Suppressor macrophage treated with lipopolysaccharide for 4 hours (primary cell): ENCODE measurements around the gene TNFRSF17.
"Not testable (repeated sequence)": the region's sequence is repeated elsewhere in the genome, so short reads cannot be mapped to it uniquely, and the experiment has no call there.

Experiments
- DNase-seq: peaks from one replicate; pipeline ENCODE4 v3.0.0-alpha.2; 2020

Gene TNFRSF17

GRCh38 chr16:11964761-11965551, at the start of gene TNFRSF17:
TNFRSF17 (plus strand) TSS chr16:11965210; CDS start chr16:11965325, 115 bp downstream.
- DNase-seq: no peak

- peak; percentile 99 for DNase-seq
Measured at GRCh38 chr16:11915644-11916523, 49.1 kb upstream of the TNFRSF17 start, which contains the start of gene GSPT1. GSPT1 (minus strand) TSS chr16:11915956; CDS start chr16:11915720, 236 bp downstream.

GRCh38 chr16:11916524-11917285, 48.3 kb upstream of the TNFRSF17 start:
- peak; percentile 28 for DNase-seq

GRCh38 chr16:11924046-11924445, 41.0 kb upstream of the TNFRSF17 start:
- not testable (repeated sequence) for DNase-seq

GRCh38 chr16:11927350-11927749, 37.7 kb upstream of the TNFRSF17 start:
- DNase-seq: not testable (repeated sequence)

GRCh38 chr16:11941945-11942344, 23.1 kb upstream of the TNFRSF17 start, which contains the start of gene NPIPB2:
NPIPB2 (minus strand) TSS chr16:11942045; CDS start chr16:11942045, 0 bp downstream.
- not testable (repeated sequence) for DNase-seq

- DNase-seq: no peak
Measured at GRCh38 chr16:11946433-11946832, 18.6 kb upstream of the TNFRSF17 start.

GRCh38 chr16:11948819-11949218, 16.2 kb upstream of the TNFRSF17 start:
- DNase-seq: no peak

GRCh38 chr16:11949527-11949926, 15.5 kb upstream of the TNFRSF17 start:
- DNase-seq: peak; percentile 53

- no peak for DNase-seq
Measured at GRCh38 chr16:11950388-11950787, 14.6 kb upstream of the TNFRSF17 start.

GRCh38 chr16:11953576-11953975, 11.4 kb upstream of the TNFRSF17 start:
- DNase-seq: not testable (repeated sequence)

- DNase-seq: no peak
Measured at GRCh38 chr16:11955713-11956123, 9.3 kb upstream of the TNFRSF17 start.

- DNase-seq: no peak
Measured at GRCh38 chr16:11956558-11956957, 8.5 kb upstream of the TNFRSF17 start.

- no peak for DNase-seq
Measured at GRCh38 chr16:11957591-11958395, 7.2 kb upstream of the TNFRSF17 start.

- DNase-seq: not testable (repeated sequence)
Measured at GRCh38 chr16:11962457-11962856, 2.6 kb upstream of the TNFRSF17 start.

GRCh38 chr16:11962978-11963377, 2.0 kb upstream of the TNFRSF17 start:
- not testable (repeated sequence) for DNase-seq

- no peak for DNase-seq
Measured at GRCh38 chr16:11963706-11964105, 1.3 kb upstream of the TNFRSF17 start.

- no peak for DNase-seq
Measured at GRCh38 chr16:11966173-11966572, 1.2 kb downstream of the TNFRSF17 start.

- DNase-seq: no peak
Measured at GRCh38 chr16:11967195-11967911, 2.3 kb downstream of the TNFRSF17 start.

GRCh38 chr16:11968577-11968976, 3.6 kb downstream of the TNFRSF17 start:
- no peak for DNase-seq

- not testable (repeated sequence) for DNase-seq
Measured at GRCh38 chr16:11970292-11970691, 5.3 kb downstream of the TNFRSF17 start.
